ENCODE results near the gene EIF2AK3. TPM values are rescaled to one million over a fixed set of nuclear protein-coding genes. Genes with fewer than 3 reads are reported as not detected.
A peak's percentile ranks its signal among the peaks of the same experiment; 100 is the strongest.
"Not testable (repeated sequence)": the region's sequence is repeated elsewhere in the genome, so short reads cannot be mapped to it uniquely, and the experiment has no call there.

The EIF2AK3 gene
- total and polyA plus RNA-seq, 7 experiments from 2014 or later = 3.2 to 36.5 (median 27.5) TPM

GRCh38 chr2:88656690-88657089, 29.4 kb upstream of the EIF2AK3 start:
- intact Hi-C loops (cut with micrococcal nuclease) = no loop called here
- no peaks in the 10 kb centered on the region for H3K27me3 ChIP-seq (ENCODE audit: control insufficient read depth in 2 of 2, insufficient read depth in 2 of 2, low read length in 2 of 2)
- Mint-ChIP-seq H3K27ac (no peak overlapping the region), H3K9me3 (peaks cover 0 to 4% (median 0%) of the 10 kb centered on the region in 11 donors), H3K4me1 (peaks cover 0 to 4% (median 0%) of the 10 kb centered on the region in 7 donors), H3K4me3 (no peak overlapping the region), H3K36me3 (no peaks in the 10 kb centered on the region), H3K27me3 (no peaks in the 10 kb centered on the region)
- no peak overlapping the region for H3K27ac ChIP-seq (ENCODE audit: low read depth, low read length)
- H3K4me3 ChIP-seq (ENCODE audit: low read length) = no peak overlapping the region
- H3K9me3 ChIP-seq (ENCODE audit: control insufficient read depth in 2 of 3, low read length in 3 of 3) = no peaks in the 10 kb centered on the region
- ChIA-PET POLR2A (no interaction called here), CTCF (interaction anchor here (0.9 kb wide), 1 partner anchor 11 kb away, joined by 3 read pairs; no protein-coding TSS in a partner anchor)
- DNase-seq = no peak
- H3K4me1 ChIP-seq (ENCODE audit: control insufficient read depth in 2 of 2, insufficient read depth in 2 of 2, low read length in 2 of 2) = no peaks in the 10 kb centered on the region
- no peaks in the 10 kb centered on the region for H3K36me3 ChIP-seq (ENCODE audit: control insufficient read depth in 2 of 3, insufficient read depth in 3 of 3, low read length in 3 of 3)
- ATAC-seq = no peak

GRCh38 chr2:88654714-88655113, 27.4 kb upstream of the EIF2AK3 start:
- no peak overlapping the region for H3K4me3 Mint-ChIP-seq
- no peaks in the 10 kb centered on the region for H3K9me3 ChIP-seq (ENCODE audit: control insufficient read depth in 2 of 3, low read length in 3 of 3)
- POLR2A ChIA-PET = no interaction called here
- H3K27ac ChIP-seq (ENCODE audit: low read depth, low read length) = no peak overlapping the region
- no peak for ATAC-seq
- H3K27me3 ChIP-seq (ENCODE audit: control insufficient read depth in 2 of 2, insufficient read depth in 2 of 2, low read length in 2 of 2) = no peaks in the 10 kb centered on the region
- H3K36me3 Mint-ChIP-seq = peaks cover 0 to 3% (median 0%) of the 10 kb centered on the region in 5 donors
- peaks cover 0 to 9% (median 0%) of the 10 kb centered on the region in 7 donors for H3K4me1 Mint-ChIP-seq
- no peak overlapping the region for H3K4me3 ChIP-seq (ENCODE audit: low read length)
- CTCF ChIA-PET = no interaction called here
- no peaks in the 10 kb centered on the region for H3K27me3 Mint-ChIP-seq
- H3K4me1 ChIP-seq (ENCODE audit: control insufficient read depth in 2 of 2, insufficient read depth in 2 of 2, low read length in 2 of 2) = no peaks in the 10 kb centered on the region
- no peak overlapping the region for H3K27ac Mint-ChIP-seq
- no peaks in the 10 kb centered on the region for H3K9me3 Mint-ChIP-seq
- no peaks in the 10 kb centered on the region for H3K36me3 ChIP-seq (ENCODE audit: control insufficient read depth in 2 of 3, insufficient read depth in 3 of 3, low read length in 3 of 3)
- intact Hi-C loops (cut with micrococcal nuclease) = no loop called here
- DNase-seq = no peak

- H3K4me1 ChIP-seq (ENCODE audit: control insufficient read depth in 2 of 2, insufficient read depth in 2 of 2, low read length in 2 of 2) = no peaks in the 10 kb centered on the region
- DNase-seq = no peak
- ChIA-PET CTCF (no interaction called here), POLR2A (no interaction called here)
- H3K4me3 ChIP-seq (ENCODE audit: low read length) = no peak overlapping the region
- intact Hi-C loops (cut with micrococcal nuclease) = no loop called here
- Mint-ChIP-seq H3K36me3 (peaks cover 0 to 3% (median 0%) of the 10 kb centered on the region in 5 donors), H3K27ac (no peak overlapping the region), H3K4me1 (peaks cover 0 to 9% (median 0%) of the 10 kb centered on the region in 7 donors), H3K27me3 (no peaks in the 10 kb centered on the region), H3K9me3 (no peaks in the 10 kb centered on the region), H3K4me3 (no peak overlapping the region)
- H3K36me3 ChIP-seq (ENCODE audit: control insufficient read depth in 2 of 3, insufficient read depth in 3 of 3, low read length in 3 of 3) = no peaks in the 10 kb centered on the region
- no peaks in the 10 kb centered on the region for H3K9me3 ChIP-seq (ENCODE audit: control insufficient read depth in 2 of 3, low read length in 3 of 3)
- no peak overlapping the region for H3K27ac ChIP-seq (ENCODE audit: low read depth, low read length)
- ATAC-seq = no peak
- H3K27me3 ChIP-seq (ENCODE audit: control insufficient read depth in 2 of 2, insufficient read depth in 2 of 2, low read length in 2 of 2) = no peaks in the 10 kb centered on the region
Measured at GRCh38 chr2:88651646-88652045, 24.4 kb upstream of the EIF2AK3 start.

GRCh38 chr2:88645291-88645882, 18.1 kb upstream of the EIF2AK3 start:
- peaks cover 4 to 35% (median 14%) of the 10 kb centered on the region in 7 donors for H3K4me1 Mint-ChIP-seq
- H3K36me3 ChIP-seq (ENCODE audit: control insufficient read depth in 2 of 3, insufficient read depth in 3 of 3, low read length in 3 of 3); H3K9me3 ChIP-seq (ENCODE audit: control insufficient read depth in 2 of 3, low read length in 3 of 3); H3K27me3 Mint-ChIP-seq; CTCF ChIA-PET; H3K4me3 ChIP-seq (ENCODE audit: low read length); POLR2A ChIA-PET; H3K27me3 ChIP-seq (ENCODE audit: control insufficient read depth in 2 of 2, insufficient read depth in 2 of 2, low read length in 2 of 2); DNase-seq; H3K4me1 ChIP-seq (ENCODE audit: control insufficient read depth in 2 of 2, insufficient read depth in 2 of 2, low read length in 2 of 2); H3K27ac ChIP-seq (ENCODE audit: low read depth, low read length); intact Hi-C loops (cut with micrococcal nuclease); ATAC-seq; H3K9me3 Mint-ChIP-seq: not testable (repeated sequence)
- H3K36me3 Mint-ChIP-seq = peaks cover 0 to 15% (median 0%) of the 10 kb centered on the region in 5 donors
- peak overlapping the region in 6 of 9 donors; percentile 1 to 38 (median 14) for H3K27ac Mint-ChIP-seq
- peak overlapping the region in 1 of 10 donors; percentile 3 for H3K4me3 Mint-ChIP-seq

- Histone ChIP-seq H3K9me3 (ENCODE audit: control insufficient read depth in 2 of 3, low read length in 3 of 3) (no peaks in the 10 kb centered on the region), H3K36me3 (ENCODE audit: control insufficient read depth in 2 of 3, insufficient read depth in 3 of 3, low read length in 3 of 3) (no peaks in the 10 kb centered on the region), H3K4me3 (ENCODE audit: low read length) (no peak overlapping the region), H3K27ac (ENCODE audit: low read depth, low read length) (no peak overlapping the region), H3K4me1 (ENCODE audit: control insufficient read depth in 2 of 2, insufficient read depth in 2 of 2, low read length in 2 of 2) (peaks cover 0 to 4% of the 10 kb centered on the region in 2 donors), H3K27me3 (ENCODE audit: control insufficient read depth in 2 of 2, insufficient read depth in 2 of 2, low read length in 2 of 2) (no peaks in the 10 kb centered on the region)
- H3K27ac Mint-ChIP-seq = no peak overlapping the region
- intact Hi-C loops (cut with micrococcal nuclease) = no loop called here
- ChIA-PET CTCF (no interaction called here), POLR2A (no interaction called here)
- peaks cover 0 to 34% (median 3%) of the 10 kb centered on the region in 5 donors for H3K36me3 Mint-ChIP-seq
- no peak for DNase-seq
- H3K27me3 Mint-ChIP-seq = peaks cover 0 to 11% (median 6%) of the 10 kb centered on the region in 5 donors
- H3K4me3 Mint-ChIP-seq = no peak overlapping the region
- H3K4me1 Mint-ChIP-seq = peaks cover 6 to 63% (median 14%) of the 10 kb centered on the region in 7 donors
- no peak for ATAC-seq
- peaks cover 0 to 27% (median 8%) of the 10 kb centered on the region in 11 donors for H3K9me3 Mint-ChIP-seq
Measured at GRCh38 chr2:88642278-88642677, 15.0 kb upstream of the EIF2AK3 start.

GRCh38 chr2:88641330-88641729, 14.1 kb upstream of the EIF2AK3 start:
- peak; percentile 12 for ATAC-seq
- H3K4me1 Mint-ChIP-seq = peaks cover 6 to 69% (median 14%) of the 10 kb centered on the region in 7 donors
- no peaks in the 10 kb centered on the region for H3K9me3 ChIP-seq (ENCODE audit: control insufficient read depth in 2 of 3, low read length in 3 of 3)
- intact Hi-C loops (cut with micrococcal nuclease) = no loop called here
- POLR2A ChIA-PET = no interaction called here
- H3K4me3 ChIP-seq (ENCODE audit: low read length) = no peak overlapping the region
- H3K36me3 ChIP-seq (ENCODE audit: control insufficient read depth in 2 of 3, insufficient read depth in 3 of 3, low read length in 3 of 3) = no peaks in the 10 kb centered on the region
- H3K27me3 ChIP-seq (ENCODE audit: control insufficient read depth in 2 of 2, insufficient read depth in 2 of 2, low read length in 2 of 2) = no peaks in the 10 kb centered on the region
- peaks cover 0 to 33% (median 3%) of the 10 kb centered on the region in 5 donors for H3K36me3 Mint-ChIP-seq
- H3K9me3 Mint-ChIP-seq = peaks cover 0 to 27% (median 8%) of the 10 kb centered on the region in 11 donors
- no peak overlapping the region for H3K4me3 Mint-ChIP-seq
- H3K27ac Mint-ChIP-seq = no peak overlapping the region
- no peak for DNase-seq
- H3K4me1 ChIP-seq (ENCODE audit: control insufficient read depth in 2 of 2, insufficient read depth in 2 of 2, low read length in 2 of 2) = peaks cover 0 to 4% of the 10 kb centered on the region in 2 donors
- H3K27me3 Mint-ChIP-seq = peaks cover 0 to 16% (median 6%) of the 10 kb centered on the region in 5 donors
- CTCF ChIA-PET = no interaction called here
- H3K27ac ChIP-seq (ENCODE audit: low read depth, low read length) = no peak overlapping the region

GRCh38 chr2:88639865-88640264, 12.6 kb upstream of the EIF2AK3 start:
- Mint-ChIP-seq H3K4me1 (peaks cover 7 to 65% (median 7%) of the 10 kb centered on the region in 7 donors), H3K27ac (peak overlapping the region in 3 of 9 donors; percentile 8 to 84 (median 49)), H3K4me3 (peak overlapping the region in 1 of 10 donors; percentile 44), H3K9me3 (peaks cover 0 to 27% (median 8%) of the 10 kb centered on the region in 11 donors), H3K36me3 (peaks cover 0 to 34% (median 3%) of the 10 kb centered on the region in 5 donors), H3K27me3 (peaks cover 0 to 16% (median under 1%) of the 10 kb centered on the region in 5 donors)
- H3K4me1 ChIP-seq (ENCODE audit: control insufficient read depth in 2 of 2, insufficient read depth in 2 of 2, low read length in 2 of 2) = peaks cover 0 to 4% of the 10 kb centered on the region in 2 donors
- intact Hi-C loops (cut with micrococcal nuclease) = loop anchor here in 1 of 2 donors (1.0 kb wide), 1 partner anchor 13 kb away; the partner anchor contains the start of gene EIF2AK3
- ATAC-seq (no peak), DNase-seq (no peak)
- no peaks in the 10 kb centered on the region for H3K36me3 ChIP-seq (ENCODE audit: control insufficient read depth in 2 of 3, insufficient read depth in 3 of 3, low read length in 3 of 3)
- no peak overlapping the region for H3K27ac ChIP-seq (ENCODE audit: low read depth, low read length)
- ChIA-PET CTCF (no interaction called here), POLR2A (no interaction called here)
- no peaks in the 10 kb centered on the region for H3K27me3 ChIP-seq (ENCODE audit: control insufficient read depth in 2 of 2, insufficient read depth in 2 of 2, low read length in 2 of 2)
- no peak overlapping the region for H3K4me3 ChIP-seq (ENCODE audit: low read length)
- no peaks in the 10 kb centered on the region for H3K9me3 ChIP-seq (ENCODE audit: control insufficient read depth in 2 of 3, low read length in 3 of 3)
